Spinal cord (tissue), 10 donors: Measurements from ENCODE around the gene LPGAT1. TPM values are rescaled to one million over a fixed set of nuclear protein-coding genes. Genes with fewer than 3 reads are reported as not detected.

ENCODE experiments used
- DNase-seq, 6 donors: peaks; one replicate each; pipeline versions ENCODE4 v3.0.0 to v3.0.0-alpha.2; 2013 to 2015; ENCODE audit warnings: low spot score in 6 of 6, low read depth in 4 of 6
- H3K27ac ChIP-seq: one replicate; pipeline ENCODE4 v1.5.1; 2013; ENCODE audit warnings: low read depth, low read length, control low read depth
- H3K27me3 ChIP-seq: one replicate; pipeline ENCODE4 v1.6.1; 2013; ENCODE audit warnings: low read length; ENCODE audit not compliant: control insufficient read depth, insufficient read depth
- H3K36me3 ChIP-seq: one replicate; pipeline ENCODE4 v1.6.1; 2013; ENCODE audit warnings: low read length; ENCODE audit not compliant: control insufficient read depth, insufficient read depth
- H3K4me1 ChIP-seq: one replicate; pipeline ENCODE4 v1.6.1; 2013; ENCODE audit warnings: low read length; ENCODE audit not compliant: control insufficient read depth, insufficient read depth
- H3K4me3 ChIP-seq: one replicate; pipeline ENCODE4 v1.5.1; 2013; ENCODE audit warnings: low read depth, low read length, control low read depth
- H3K9me3 ChIP-seq: one replicate; pipeline ENCODE4 v1.6.1; 2013; ENCODE audit warnings: low read length; ENCODE audit not compliant: control insufficient read depth, insufficient read depth
- WGBS: methylation state at CpG from one replicate; pipeline ENCODE4 v1.1.5; 2013; ENCODE audit warnings: missing lambda C conversion rate; ENCODE audit not compliant: insufficient coverage; 5-methylcytosine and 5-hydroxymethylcytosine counted together
- polyA plus RNA-seq, 2 donors: library from polyadenylated mRNA; unstranded; fragments of 120-200 nt; gene quantifications; one replicate each; pipeline ENCODE4 v1.2.1, GENCODE V29; 2013; ENCODE audit not compliant: insufficient read length in 2 of 2
- total RNA-seq, 2 donors: library from RNA; depleted of rRNA in 1 of 2; stranded (reverse); fragments of 120-200 nt in 1 of 2; fragments of >200 nt in 1 of 2; gene quantifications; one replicate each; pipeline versions ENCODE4 v1.2.3 to v1.2.4, GENCODE V29; 2013 to 2014
- donor health status: healthy.

The LPGAT1 gene
- total and polyA plus RNA-seq, 4 donors = 25.6 to 73.0 (median 37.0) TPM

DNA sequence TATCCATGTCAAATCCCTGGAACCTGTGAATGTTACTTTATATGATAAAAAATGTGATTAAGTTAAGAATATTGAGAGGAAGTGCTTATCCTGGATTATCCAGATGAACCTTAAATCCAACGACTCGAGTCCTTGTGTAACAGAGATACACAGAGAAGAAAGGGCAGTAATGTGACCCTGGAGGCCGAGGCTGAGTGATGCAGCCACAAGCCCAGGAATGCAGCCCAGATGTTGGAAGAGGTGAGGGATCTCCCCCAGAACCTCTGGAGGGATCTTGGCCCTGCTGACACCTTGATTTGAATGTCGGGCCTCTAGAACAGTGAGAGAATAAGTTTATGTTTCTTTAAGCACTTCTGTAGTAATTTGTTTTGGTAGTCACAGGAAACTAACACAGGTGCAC, 18.0 kb downstream of the LPGAT1 start:
- no peak overlapping the region for H3K27ac ChIP-seq
- H3K4me3 ChIP-seq = no peak overlapping the region
- WGBS = 71% methylated on average over 3 of the region's 4 CpGs
- H3K4me1 ChIP-seq = no peaks in the 10 kb centered on the region
- no peak for DNase-seq
- H3K9me3 ChIP-seq = no peaks in the 10 kb centered on the region
- H3K36me3 ChIP-seq = peaks cover 8% of the 10 kb centered on the region
- no peaks in the 10 kb centered on the region for H3K27me3 ChIP-seq

DNA sequence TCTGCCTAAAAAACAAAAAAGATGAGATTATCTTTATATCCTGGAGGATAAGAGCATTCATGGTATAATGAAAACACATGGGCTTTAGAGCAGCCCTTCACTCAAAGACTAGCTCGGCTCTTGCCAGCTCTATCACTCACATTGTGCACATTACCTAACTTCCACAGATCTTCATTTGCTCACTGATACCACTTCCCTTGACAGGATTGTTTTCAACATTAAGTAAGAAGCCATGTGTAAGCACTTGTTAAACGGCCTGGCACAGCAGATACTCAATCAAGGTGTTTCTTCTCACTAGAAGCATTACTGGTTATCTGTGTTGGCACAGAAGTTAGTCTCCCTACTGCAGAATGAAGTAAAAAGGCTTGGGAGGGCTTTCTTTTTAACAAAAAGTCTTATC, 18.7 kb downstream of the LPGAT1 start:
- DNase-seq = no peak
- Histone ChIP-seq H3K9me3 (no peaks in the 10 kb centered on the region), H3K27me3 (no peaks in the 10 kb centered on the region), H3K4me1 (no peaks in the 10 kb centered on the region), H3K4me3 (no peak overlapping the region), H3K27ac (no peak overlapping the region), H3K36me3 (peaks cover 8% of the 10 kb centered on the region)
- 75% methylated on average over 1 of the region's 2 CpGs for WGBS

DNA sequence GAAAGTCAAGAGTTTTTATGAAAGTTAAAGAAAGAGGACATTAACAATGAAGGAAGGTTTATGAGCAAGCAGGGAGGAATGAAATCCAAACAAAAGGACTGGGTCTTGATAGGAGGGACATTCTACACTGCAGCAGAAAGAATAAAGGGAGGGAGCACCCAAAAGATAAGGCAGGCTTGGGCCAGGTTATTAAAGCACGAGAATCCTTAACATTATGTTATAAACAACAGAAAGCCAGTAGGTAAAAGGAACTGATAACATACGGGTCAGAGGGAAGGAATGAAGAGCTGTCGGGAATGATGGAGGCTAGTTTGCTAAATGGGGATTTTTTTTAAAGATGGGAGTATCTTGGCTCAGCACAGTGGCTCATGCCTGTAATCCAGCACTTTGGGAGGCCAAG, 19.4 kb downstream of the LPGAT1 start:
- H3K4me3 ChIP-seq = no peak overlapping the region
- WGBS = 86% methylated on average over 2 of the region's 3 CpGs
- no peak for DNase-seq
- no peaks in the 10 kb centered on the region for H3K27me3 ChIP-seq
- H3K4me1 ChIP-seq = no peaks in the 10 kb centered on the region
- no peak overlapping the region for H3K27ac ChIP-seq
- H3K36me3 ChIP-seq = peaks cover 8% of the 10 kb centered on the region
- no peaks in the 10 kb centered on the region for H3K9me3 ChIP-seq

DNA sequence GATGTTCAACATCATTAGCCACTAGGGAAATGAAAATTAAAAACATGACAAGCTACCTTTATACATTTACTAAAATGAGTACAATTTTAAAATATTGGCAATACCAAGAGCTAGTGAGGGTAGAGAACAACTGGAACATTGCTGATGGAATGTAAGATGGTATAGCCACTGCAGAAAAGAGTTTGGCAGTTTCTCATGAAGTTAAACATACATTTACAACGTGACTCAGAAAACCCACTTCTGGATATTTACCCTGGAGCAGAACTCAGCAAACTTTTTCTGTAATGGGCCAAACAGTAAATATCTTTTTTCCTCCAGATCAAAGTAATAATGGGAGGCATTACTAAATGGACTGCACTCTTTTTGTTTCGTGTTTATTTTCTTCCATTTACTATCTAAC, 22.1 kb downstream of the LPGAT1 start:
- Histone ChIP-seq H3K9me3 (no peaks in the 10 kb centered on the region), H3K27ac (no peak overlapping the region), H3K4me1 (no peaks in the 10 kb centered on the region), H3K27me3 (no peaks in the 10 kb centered on the region), H3K36me3 (peaks cover 12% of the 10 kb centered on the region), H3K4me3 (no peak overlapping the region)
- DNase-seq = no peak
- WGBS = no CpG with 5 or more reads among the region's 2 CpGs

DNA sequence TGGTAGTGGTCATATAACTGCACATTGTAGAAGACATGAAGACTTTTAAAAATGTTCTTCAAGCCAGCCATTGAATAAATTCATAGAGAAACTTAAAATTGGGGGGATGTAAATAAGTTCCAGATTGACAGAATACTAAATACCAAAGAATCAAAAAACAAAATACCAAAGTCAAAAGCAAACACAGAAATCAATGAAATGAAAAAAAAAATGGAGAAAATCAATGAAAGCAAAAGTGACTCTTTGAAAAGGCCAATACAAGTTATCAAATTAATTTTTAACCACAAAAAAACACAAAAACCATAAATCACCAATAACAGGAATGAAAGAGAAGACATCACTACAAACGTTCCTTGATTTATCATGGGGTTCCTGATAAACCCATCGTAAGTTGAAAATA, 25.6 kb downstream of the LPGAT1 start:
- no CpG with 5 or more reads among the region's 2 CpGs for WGBS
- H3K27ac ChIP-seq = no peak overlapping the region
- peaks cover 9% of the 10 kb centered on the region for H3K36me3 ChIP-seq
- H3K4me3 ChIP-seq = no peak overlapping the region
- DNase-seq = no peak
- no peaks in the 10 kb centered on the region for H3K27me3 ChIP-seq
- H3K9me3 ChIP-seq = no peaks in the 10 kb centered on the region
- H3K4me1 ChIP-seq = no peaks in the 10 kb centered on the region

DNA sequence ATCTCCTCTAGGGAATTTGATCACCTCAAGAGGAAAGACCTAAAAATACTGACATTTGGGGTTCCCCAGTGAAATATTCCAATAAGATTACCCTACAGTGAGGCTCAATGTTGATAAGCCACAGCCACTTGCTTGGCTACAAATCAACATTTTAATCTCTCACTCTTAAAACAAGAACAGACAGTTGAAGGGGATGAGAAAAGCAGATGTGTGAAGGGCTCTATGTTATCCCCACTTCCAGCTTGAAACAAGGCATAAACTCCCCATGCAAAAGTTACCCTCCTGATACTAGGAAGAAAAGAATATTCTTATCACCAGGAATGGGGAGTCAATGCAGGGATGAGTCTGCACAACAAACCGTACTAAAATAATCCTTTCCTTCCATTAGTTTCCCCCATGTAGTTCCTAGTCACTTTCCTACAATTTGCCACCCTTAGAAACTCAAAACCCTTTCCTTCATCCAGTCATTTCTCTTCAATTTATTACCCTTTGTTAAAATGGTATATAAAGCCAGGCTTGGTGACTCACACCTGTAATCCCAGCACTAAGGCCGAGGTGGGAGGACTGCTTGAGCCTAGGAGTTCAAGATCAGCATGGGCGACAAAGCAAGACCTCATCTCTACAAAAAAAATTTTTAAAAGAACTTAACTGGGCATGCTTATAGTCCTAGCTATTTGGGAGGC, 29.5 kb downstream of the LPGAT1 start:
- no peaks in the 10 kb centered on the region for H3K27me3 ChIP-seq
- H3K9me3 ChIP-seq = no peaks in the 10 kb centered on the region
- WGBS = no CpG with 5 or more reads among the region's 3 CpGs
- peaks cover 8% of the 10 kb centered on the region for H3K36me3 ChIP-seq
- no peak overlapping the region for H3K4me3 ChIP-seq
- no peak for DNase-seq
- H3K4me1 ChIP-seq = no peaks in the 10 kb centered on the region
- no peak overlapping the region for H3K27ac ChIP-seq

DNA sequence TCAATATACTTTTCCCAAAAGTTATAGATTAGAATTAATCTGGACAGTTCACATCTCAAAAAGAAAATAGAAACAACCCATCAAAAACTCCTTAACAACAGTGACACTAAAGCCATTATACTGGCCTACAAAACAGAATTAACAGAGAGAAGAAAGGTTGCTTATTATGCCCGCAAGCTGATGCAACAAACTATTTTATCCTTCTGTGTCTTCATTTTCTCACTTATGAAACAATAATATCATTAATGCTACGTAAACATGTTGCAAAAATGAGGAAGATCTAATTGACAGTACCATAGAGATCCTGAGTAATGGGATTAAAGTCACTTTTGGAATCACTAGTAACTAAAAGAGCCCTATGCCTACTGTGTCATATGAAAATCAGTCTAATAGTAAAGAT, 32.6 kb downstream of the LPGAT1 start:
- Histone ChIP-seq H3K27ac (no peak overlapping the region), H3K4me3 (no peak overlapping the region), H3K9me3 (no peaks in the 10 kb centered on the region), H3K36me3 (peaks cover 3% of the 10 kb centered on the region), H3K4me1 (no peaks in the 10 kb centered on the region), H3K27me3 (no peaks in the 10 kb centered on the region)
- DNase-seq = no peak
- WGBS = no CpG with 5 or more reads among the region's 2 CpGs

DNA sequence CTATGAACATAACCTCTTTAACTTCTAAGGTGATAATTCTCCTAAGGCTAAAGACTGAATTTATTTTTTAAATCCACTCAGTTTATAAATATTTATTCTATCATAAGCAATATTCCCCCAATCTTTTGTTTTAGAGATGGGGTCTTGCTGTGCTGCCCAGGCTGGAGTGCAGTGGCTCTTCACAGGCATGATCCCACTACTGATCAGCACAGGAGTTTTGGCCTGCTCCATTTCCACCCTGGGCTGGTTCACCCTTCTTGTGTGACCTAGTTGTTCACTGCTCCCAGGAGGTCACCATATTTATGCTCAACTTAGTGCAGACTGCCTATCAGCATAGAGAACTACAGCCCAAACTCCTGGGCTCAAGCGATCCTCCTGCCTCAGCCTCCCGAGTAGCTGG, 38.6 kb downstream of the LPGAT1 start:
- no peaks in the 10 kb centered on the region for H3K27me3 ChIP-seq
- 100% methylated on average over 1 of the region's 2 CpGs for WGBS
- H3K27ac ChIP-seq = no peak overlapping the region
- DNase-seq = no peak
- no peaks in the 10 kb centered on the region for H3K4me1 ChIP-seq
- no peaks in the 10 kb centered on the region for H3K9me3 ChIP-seq
- peaks cover 14% of the 10 kb centered on the region for H3K36me3 ChIP-seq
- H3K4me3 ChIP-seq = no peak overlapping the region

DNA sequence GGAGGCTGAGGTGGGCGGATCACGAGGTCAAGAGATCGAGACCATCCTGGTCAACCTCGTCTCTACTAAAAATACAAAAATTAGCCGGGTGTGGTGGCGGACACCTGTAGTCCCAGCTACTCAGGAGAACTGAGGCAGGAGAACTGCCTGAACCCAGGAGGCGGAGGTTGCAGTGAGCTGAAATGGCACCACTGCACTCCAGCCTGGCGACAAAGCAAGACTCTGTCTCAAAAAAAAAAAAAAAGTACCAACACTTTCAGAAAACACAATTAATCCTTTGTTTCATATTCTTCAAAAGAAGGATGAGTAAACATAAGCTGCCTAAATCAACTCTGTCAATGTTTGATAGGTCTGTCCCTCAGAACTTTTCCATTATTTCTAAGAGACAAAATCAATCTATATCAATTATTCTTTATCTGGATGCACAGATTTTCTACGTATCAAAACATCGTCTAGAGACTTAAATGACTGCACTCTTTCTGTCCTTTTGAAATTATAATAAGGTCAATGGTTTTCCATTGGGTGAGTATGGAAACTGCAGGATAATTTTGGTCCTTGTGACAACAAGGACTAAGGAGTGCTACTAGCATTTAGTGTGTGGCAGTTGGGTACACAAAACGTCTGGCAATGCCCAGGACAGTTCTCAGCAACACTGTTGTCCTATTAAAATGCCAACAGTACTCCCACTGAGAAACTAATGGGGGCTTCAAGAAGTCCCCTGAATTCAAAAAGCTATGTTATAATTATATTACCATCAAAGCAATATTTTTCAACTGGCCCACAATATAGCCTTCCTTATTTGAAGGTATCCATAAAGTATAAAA, 40.7 kb downstream of the LPGAT1 start:
- Histone ChIP-seq H3K27me3 (no peaks in the 10 kb centered on the region), H3K27ac (no peak overlapping the region), H3K36me3 (peaks cover 16% of the 10 kb centered on the region), H3K4me3 (no peak overlapping the region), H3K4me1 (no peaks in the 10 kb centered on the region), H3K9me3 (no peaks in the 10 kb centered on the region)
- DNase-seq = no peak
- WGBS = 97% methylated on average over 6 of the region's 11 CpGs

DNA sequence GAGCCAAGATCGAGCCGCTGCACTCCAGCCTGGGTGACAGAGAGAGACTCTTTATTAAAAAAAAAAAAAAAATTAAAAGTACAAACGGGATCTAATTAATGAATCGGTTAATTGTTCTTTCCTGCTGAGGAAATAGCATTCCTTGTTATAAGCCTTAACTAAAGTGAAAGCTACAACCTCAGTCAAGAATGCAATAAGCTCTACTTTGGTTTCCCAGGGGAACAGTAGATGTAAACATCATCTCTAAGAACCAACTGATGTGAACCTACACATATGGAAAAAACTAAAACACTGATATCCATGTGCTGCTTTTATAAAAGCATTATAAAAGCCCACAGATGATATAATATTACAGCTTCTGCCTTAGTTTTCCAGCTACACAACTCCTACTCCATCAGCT, 41.9 kb downstream of the LPGAT1 start:
- Histone ChIP-seq H3K27me3 (no peaks in the 10 kb centered on the region), H3K9me3 (no peaks in the 10 kb centered on the region), H3K36me3 (peaks cover 22% of the 10 kb centered on the region), H3K27ac (no peak overlapping the region), H3K4me1 (no peaks in the 10 kb centered on the region), H3K4me3 (no peak overlapping the region)
- DNase-seq = peak in 3 of 6 donors; percentile 1 to 79 (median 7)
- WGBS = no CpG with 5 or more reads among the region's 4 CpGs
